HepG2 (cell line): ENCODE data around the gene RAB14. TPM values are rescaled to one million over a fixed set of nuclear protein-coding genes. Genes with fewer than 3 reads are reported as not detected.

Experiments used
- DMTF1 ChIP-seq: sonication (generic); formaldehyde crosslinking; IDR thresholded peaks from 2 replicates; pipeline ENCODE4 v1.4.0; 2020; ENCODE audit warnings: mild to moderate bottlenecking, missing genetic modification reagents
- HMGXB3 ChIP-seq: sonication (generic); formaldehyde crosslinking; IDR thresholded peaks from 2 replicates; pipeline ENCODE4 v1.4.0; 2020; ENCODE audit warnings: missing genetic modification reagents, borderline replicate concordance
- MAZ ChIP-seq, 2 experiments: sonication (generic) in 1 of 2; formaldehyde crosslinking in 1 of 2; IDR thresholded peaks; 2 replicates each; pipeline versions ENCODE4 v1.5.0 to v1.6.1; 2012 to 2020; ENCODE audit warnings: low read depth in 2 of 2, mild to moderate bottlenecking in 2 of 2, borderline replicate concordance in 1 of 2, improper control_type of control experiment in 1 of 2, low read length in 1 of 2, missing genetic modification reagents in 1 of 2, moderate library complexity in 1 of 2
- PATZ1 ChIP-seq: sonication (generic); formaldehyde crosslinking; IDR thresholded peaks from 2 replicates; pipeline ENCODE4 v1.4.0; 2020; ENCODE audit warnings: missing genetic modification reagents
- RAD51 ChIP-seq: fragments of 450-650 bp; IDR thresholded peaks from 2 replicates; pipeline ENCODE4 v1.6.1; 2016; ENCODE audit warnings: borderline replicate concordance
- SMC3 ChIP-seq: IDR thresholded peaks from 2 replicates; pipeline ENCODE4 v1.6.1; 2011; ENCODE audit warnings: low read length, improper control_type of control experiment
- TBX2 ChIP-seq: sonication (generic); formaldehyde crosslinking; IDR thresholded peaks from 2 replicates; pipeline ENCODE4 v1.5.0; 2020; ENCODE audit warnings: missing genetic modification reagents, mild to moderate bottlenecking, borderline replicate concordance
- TCF7 ChIP-seq: sonication (generic); IDR thresholded peaks from 2 replicates; pipeline ENCODE4 v1.6.1; 2016; ENCODE audit warnings: antibody characterized with exemption, low read depth
- ZFP36 ChIP-seq: fragments of 150-350 bp; IDR thresholded peaks from 2 replicates; pipeline ENCODE4 v1.6.1; 2018; ENCODE audit warnings: borderline replicate concordance, low read length, low read depth; ENCODE audit not compliant: partially characterized antibody
- ZFP41 ChIP-seq: sonication (generic); formaldehyde crosslinking; IDR thresholded peaks from 2 replicates; pipeline ENCODE4 v1.4.0; 2020; ENCODE audit warnings: mild to moderate bottlenecking, missing genetic modification reagents, borderline replicate concordance
- ZIK1 ChIP-seq: sonication (generic); formaldehyde crosslinking; IDR thresholded peaks from 2 replicates; pipeline ENCODE4 v1.5.0; 2020; ENCODE audit warnings: mild to moderate bottlenecking, low read depth, missing genetic modification reagents, borderline replicate concordance
- ZNF362 ChIP-seq: sonication (generic); formaldehyde crosslinking; IDR thresholded peaks from 2 replicates; pipeline ENCODE4 v1.4.0; 2020; ENCODE audit warnings: missing genetic modification reagents, mild to moderate bottlenecking, borderline replicate concordance
- ZNF574 ChIP-seq: sonication (generic); formaldehyde crosslinking; IDR thresholded peaks from 2 replicates; pipeline ENCODE4 v1.4.0; 2020; ENCODE audit warnings: missing genetic modification reagents
- ZNF607 ChIP-seq: sonication (generic); formaldehyde crosslinking; IDR thresholded peaks from 2 replicates; pipeline ENCODE4 v1.5.1; 2020; ENCODE audit warnings: missing genetic modification reagents, mild to moderate bottlenecking, borderline replicate concordance
- polyA plus RNA-seq, 8 experiments: library from polyadenylated mRNA; depleted of rRNA in 3 of 8; stranded (reverse) in 7 of 8; unstranded in 1 of 8; fragments of >200 nt; fragmentation: Illumina TruSeq in 4 of 8; extraction: Trizol in 4 of 8; gene quantifications; 2 replicates each; pipeline versions ENCODE4 v1.2.1 to v1.2.3, GENCODE V29; 2011 to 2016; ENCODE audit warnings: low read depth in 4 of 8, missing spikeins in 1 of 8, mixed read lengths in 1 of 8; ENCODE audit not compliant: insufficient read depth in 1 of 8
- total RNA-seq, 5 experiments: library from RNA; depleted of rRNA; stranded (reverse); fragments of >200 nt; fragmentation: Illumina TruSeq; extraction: Trizol; gene quantifications; 2 replicates each; pipeline ENCODE4 v1.2.3, GENCODE V29; 2016; ENCODE audit warnings: low read depth in 1 of 5

Gene RAB14
- total and polyA plus RNA-seq, 2 of the 13 experiments (the other 11 are each of a cell fraction or from before 2014, with no cell fraction given), result 17.4 to 19.3 TPM

GRCh38 chr9:121213136-121213806 lies 11.6 kb upstream of the RAB14 start (continued):
- TF ChIP-seq HMGXB3 (CRISPR knock-in tag), result 0 out of 2 replicates have a peak, but pooled peaks have one; percentile 30
- TF ChIP-seq ZFP41 (CRISPR knock-in tag), result no peak
- TF ChIP-seq ZFP36, result no peak
- no peak for TF ChIP-seq PATZ1 (CRISPR knock-in tag)
- no peak for TF ChIP-seq TCF7
- TF ChIP-seq SMC3, result peak; percentile 83
- no peak; the same call in 1 of the 2 replicates for TF ChIP-seq ZNF362 (CRISPR knock-in tag)
- TF ChIP-seq ZIK1 (CRISPR knock-in tag), result no peak
- no peak for TF ChIP-seq MAZ (IDR thresholded peaks at IDR 0.05; ENCODE audit: borderline replicate concordance, low read depth, low read length)
- no peak for TF ChIP-seq MAZ (CRISPR knock-in tag; IDR thresholded peaks at IDR 0.05; ENCODE audit: low read depth)
- no peak for TF ChIP-seq RAD51
- TF ChIP-seq DMTF1, result no peak
- TF ChIP-seq ZNF607 (CRISPR knock-in tag), result no peak
- TF ChIP-seq TBX2 (CRISPR knock-in tag), result no peak
- peak; percentile 51 for TF ChIP-seq ZNF574
